C1 segment of cervical spinal cord (tissue), 14 donors: ENCODE measurements around the gene RNF130.

ENCODE experiments used
- DNase-seq, 14 donors: peaks; one replicate each; lab custom pipeline; 2025; lab: John Stamatoyannopoulos, UW

RNF130 gene, protein sequence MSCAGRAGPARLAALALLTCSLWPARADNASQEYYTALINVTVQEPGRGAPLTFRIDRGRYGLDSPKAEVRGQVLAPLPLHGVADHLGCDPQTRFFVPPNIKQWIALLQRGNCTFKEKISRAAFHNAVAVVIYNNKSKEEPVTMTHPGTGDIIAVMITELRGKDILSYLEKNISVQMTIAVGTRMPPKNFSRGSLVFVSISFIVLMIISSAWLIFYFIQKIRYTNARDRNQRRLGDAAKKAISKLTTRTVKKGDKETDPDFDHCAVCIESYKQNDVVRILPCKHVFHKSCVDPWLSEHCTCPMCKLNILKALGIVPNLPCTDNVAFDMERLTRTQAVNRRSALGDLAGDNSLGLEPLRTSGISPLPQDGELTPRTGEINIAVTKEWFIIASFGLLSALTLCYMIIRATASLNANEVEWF

DNA sequence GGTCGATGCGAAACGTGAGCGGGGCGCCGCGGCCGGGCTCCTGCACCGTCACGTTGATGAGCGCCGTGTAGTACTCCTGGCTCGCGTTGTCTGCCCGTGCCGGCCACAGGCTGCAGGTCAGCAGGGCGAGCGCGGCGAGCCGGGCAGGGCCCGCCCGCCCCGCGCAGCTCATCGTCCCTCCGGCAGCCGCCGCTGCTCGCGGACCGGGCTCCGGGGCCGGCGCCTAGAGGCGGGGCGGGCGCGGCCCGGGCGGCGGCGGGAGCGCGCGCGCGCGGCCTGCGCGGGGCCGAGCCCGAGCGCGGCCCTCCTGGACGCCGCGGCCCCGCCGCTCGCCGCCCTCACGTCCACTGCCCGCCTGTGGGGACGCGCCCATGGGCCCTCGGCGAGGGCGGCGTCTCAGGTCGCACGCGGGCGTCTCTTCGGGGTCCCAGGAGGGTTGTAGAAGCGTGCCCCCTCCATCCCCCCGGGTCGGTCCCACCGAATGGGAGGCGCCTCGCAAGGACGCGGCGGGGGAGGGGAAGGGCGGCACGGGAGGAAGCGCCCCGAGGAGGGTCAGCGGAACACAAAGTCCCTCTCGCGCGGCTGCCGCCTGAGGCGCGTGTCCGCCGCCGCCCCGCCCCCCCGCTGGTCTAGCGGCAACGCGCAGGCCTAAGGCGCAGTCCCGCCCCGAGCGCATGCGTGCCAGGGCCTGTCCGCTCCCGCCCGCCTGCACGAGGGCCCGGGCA lies at the start of gene RNF130:
Gene RNF130 (minus strand): TSS at position 229 of the 725 bp plus-strand sequence. CDS start 57 bp downstream, at position 172.
- DNase-seq, result peak; percentile 25 to 96 (median 86)

DNA sequence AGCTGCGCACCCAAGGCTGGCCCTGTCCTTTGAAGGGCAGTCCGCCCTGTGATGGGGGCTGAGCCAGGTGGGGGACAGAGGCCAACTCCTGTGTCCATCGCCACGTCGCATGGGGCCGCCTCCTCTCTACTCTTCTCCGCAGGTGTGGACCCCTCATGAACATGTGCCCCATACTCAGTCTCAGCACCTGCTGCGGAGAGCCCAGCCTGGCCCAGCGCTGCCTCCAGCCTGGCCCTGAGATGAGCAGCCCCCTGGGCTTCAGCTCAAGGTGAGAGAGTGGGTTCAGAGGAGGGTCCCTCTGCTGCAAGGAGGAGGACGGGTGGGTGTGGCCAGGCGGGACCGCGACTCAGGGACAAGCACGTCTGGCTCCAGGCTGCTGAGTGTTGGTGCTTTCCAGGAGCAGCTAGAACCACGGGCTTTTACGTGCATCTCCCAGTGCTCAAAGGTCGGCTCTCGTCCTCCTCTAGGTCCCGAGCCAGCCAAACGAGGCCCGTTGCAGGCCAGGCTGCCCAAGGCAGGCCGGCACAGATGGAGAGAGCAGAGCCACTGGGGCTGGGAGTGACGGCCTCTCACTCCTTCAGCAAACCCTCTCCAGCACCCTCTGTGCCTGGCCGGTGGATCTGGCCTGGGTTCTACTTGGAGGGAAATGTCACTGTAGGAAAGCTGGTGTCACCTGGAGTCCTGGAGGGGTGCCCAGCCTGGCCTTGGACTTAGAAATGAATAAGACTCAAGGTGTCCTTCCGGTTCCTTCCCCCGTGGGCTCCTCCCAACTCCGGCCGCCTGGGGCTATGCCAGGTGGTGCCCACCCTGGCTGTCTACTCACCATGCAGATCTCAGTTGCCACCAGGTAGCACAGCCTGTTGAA lies 48.9 kb upstream of the RNF130 start:
- DNase-seq, result peak in 1 of 14 donors; percentile 93

DNA sequence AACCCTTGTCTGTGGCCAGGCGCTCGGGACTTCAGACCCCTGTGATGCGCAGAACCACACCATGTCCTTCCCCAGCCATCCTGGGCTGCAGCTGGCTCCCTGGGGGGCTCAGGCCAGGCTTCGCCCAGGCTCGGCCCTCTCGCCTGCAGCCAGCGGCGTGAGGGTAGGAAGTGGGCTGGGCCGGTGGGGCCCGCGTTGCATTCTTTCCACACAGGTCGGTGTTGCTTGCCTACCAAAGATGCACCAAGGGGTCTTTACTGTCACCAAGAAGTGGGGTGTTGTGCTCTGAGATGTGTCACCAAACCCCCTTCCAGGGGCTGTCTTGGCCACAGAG lies 48.3 kb upstream of the RNF130 start:
- no peak for DNase-seq

DNA sequence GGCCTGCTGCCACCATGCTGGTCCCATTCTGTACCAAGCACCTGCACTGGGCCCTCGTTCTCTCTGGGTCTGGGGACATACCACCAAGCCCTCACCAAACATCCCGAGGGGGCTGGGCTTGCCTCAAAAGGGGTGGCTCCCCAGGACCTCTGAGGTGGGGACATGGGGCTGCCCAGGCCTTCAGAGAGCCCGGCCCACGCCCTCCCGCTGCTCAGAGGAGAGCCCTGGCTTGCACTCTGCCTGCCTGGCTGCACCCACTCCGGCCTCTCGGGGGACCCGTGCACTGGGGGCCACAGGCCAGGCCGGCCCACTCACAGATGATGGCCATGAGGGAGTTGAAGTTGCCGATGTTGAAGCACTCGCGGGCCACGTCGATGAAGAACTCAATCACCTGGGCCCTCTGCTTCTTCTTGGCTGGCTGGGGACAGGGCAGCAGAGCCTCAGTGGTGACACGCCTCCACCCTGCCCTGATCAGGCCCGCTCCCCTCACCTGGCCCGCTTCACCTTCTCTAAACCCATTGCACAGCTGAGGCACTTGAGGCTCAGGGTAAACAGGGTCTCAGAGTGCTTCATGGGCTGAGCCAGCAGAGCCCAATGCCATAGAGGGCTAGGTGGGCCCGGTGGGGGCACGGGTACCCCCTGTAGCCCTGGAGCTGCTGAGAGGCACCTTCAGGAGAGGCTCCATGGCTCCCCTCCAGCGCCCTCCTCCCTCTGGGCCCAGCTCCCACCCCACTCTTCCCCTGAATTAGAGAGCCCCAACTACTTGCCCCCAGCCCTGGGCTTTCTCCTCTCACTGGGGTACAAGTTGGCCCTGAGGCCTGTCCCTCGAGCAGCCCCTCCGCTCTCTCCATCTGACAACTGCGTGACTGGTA lies 47.7 kb upstream of the RNF130 start:
- no peak for DNase-seq

DNA sequence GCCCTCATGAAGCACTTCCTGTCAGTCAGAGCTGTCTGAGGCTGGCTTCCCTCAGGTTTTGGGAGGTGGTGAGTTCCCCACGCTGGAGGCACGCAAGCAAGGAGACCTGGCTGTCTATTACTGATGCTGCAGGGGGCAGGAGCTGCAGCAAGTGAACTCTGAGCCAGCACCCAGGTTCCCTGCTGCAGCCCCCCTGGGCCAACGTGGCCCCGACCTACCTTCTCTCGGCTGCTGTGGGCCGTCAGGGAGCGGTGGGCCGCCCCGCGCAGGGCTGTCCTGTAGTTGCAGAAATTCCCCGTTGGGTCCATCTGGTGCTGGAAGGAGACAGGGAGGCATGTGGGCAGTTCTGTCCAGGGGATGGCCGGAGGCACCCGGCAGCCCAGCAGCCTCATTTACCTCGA lies 46.8 kb upstream of the RNF130 start:
- DNase-seq, result no peak

DNA sequence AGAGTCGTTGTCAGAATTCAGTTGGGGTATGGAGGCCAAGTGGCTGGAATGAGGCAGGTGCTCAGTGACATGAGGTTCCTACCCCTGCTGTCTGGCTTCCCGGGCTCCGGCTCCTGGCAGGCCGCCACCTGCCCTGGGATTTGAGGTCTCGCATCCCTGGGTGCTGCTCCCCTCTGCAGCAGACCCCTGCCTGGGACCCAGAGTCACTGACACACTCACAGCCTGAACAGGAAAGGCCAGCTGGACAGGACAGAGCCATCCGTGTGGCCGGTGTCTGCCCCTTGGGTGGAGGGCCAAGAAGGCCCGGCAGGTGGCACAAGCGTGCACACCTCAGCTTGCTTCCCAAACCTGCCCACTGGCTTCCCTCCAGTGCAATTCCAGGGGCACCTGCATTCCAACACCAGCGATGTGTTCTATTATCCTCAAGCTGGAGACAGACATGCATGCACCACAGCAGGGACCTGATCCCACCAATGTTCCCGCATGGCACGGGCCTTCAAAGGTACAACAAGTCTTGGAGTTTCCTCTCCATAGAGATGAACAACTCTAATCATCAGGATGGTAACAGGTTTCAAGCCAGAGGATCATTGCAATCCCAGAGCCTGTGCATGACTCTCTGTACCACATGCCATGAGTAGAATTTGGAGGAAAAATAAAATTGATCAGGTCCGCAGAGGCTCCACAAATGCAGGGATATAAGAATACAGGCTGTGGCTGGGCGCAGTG lies 45.6 kb upstream of the RNF130 start:
- peak in 1 of 14 donors; percentile 64 for DNase-seq

DNA sequence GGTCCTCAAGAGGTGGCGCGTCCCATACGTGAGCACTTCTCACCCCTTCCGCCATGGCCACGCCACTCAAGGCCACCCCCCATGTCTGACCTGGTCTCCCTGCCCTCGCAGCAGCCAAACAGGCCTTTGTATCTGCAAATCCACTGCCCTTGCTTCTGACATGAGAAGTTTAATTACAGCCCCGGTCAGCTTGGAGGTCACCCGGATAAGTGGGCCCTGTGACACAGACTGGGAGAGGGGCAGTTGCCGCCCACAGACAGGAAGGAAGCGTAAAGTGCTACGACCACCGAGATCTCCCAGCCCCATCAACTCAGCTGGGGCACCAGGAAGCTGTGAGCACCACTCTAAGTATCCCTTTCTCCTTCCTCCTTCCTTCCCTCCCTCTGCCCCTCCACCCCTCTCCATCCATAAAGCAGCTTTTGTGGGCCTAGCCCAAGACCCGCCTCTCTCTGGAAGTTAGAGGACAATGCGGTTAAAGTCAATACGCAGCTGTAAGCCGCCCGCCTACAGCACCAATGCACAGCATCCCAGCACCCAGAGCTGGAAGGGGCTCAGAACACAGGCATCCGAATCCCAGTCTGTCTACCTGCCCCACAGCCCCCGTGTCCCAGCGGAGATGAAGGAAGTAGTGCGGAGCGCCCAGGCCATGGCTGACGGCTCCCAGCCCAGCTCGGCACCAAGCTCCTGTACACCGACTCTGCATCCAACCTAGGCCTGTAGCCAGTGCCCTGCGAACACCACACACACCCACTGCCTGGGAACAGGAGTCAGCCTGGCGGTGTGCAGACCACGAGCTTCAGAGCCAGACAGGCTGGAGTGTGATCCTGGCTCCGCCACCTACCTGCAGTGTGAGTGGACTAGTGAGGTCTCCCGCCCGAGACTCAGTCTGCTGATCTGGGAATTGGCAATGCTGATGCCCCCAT lies 44.8 kb upstream of the RNF130 start:
- DNase-seq, result peak in 1 of 14 donors; percentile 62

DNA sequence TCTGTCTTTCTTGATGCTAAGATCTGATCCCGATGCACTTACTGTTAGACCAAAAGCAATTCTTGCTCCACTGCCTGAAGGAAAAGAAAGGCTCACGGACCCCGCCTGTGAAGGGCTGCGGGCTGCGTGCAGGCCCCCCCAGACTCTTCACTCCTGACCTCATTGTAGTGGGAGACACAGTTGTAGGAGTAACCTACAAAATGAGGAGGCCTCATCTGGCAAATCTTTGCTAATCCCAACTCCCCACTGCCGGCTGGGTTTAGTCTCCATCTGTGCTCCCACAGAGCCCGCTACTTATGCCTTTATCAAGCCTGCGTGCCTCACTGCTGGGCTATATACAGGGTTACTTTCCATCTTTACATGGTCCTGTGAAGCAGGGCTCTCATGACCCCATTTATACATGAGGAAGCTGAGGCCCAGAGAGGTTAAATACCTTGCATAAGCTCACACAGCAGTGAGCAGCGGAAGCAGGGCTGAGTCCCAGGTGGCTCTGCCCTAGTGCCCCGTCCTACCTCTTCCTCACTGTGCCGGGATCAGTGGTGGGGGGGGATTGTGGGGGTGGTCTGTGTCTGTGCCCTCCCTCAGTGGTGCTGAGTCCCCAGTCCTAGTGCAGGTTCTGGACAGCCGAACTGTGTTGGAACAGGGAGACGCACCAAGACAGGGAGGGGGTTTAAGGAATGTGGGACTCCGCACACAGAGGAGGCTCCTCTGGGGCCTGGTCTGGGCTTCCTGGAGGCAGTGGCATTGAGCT lies 43.9 kb upstream of the RNF130 start:
- DNase-seq, result no peak

DNA sequence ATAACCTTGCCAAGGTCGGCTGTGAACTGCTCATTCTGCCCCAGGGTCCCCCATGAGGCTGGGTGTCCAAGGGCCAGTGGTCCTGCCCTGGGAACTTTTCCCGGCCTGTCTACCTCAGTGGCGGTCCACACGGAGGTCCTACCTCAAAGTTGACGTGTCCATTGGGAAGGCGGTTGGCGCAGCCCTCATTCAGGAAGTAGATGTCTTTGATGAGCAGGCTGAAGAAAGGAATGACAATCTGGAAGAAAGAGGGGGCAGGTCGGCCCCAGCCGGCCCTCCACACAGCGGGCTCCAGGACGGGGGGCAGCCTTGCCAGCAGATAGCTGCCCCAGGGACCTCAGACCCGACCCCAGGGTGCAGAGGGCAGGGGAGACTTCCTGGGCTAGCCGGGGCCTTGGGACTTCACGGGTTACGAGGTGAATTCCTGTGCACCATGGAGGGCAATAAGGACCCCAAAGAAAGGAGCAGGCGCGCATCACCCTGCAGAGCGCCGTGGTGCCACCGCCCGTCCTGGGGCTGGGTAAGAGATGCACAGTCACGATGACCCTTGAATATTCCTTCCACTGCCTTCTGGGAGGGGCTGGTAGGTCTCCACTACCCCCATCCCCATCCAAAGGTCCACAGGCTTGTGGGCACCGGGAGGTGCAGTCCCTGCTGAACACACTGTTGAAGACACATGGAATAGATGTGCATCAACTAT lies 42.9 kb upstream of the RNF130 start:
- DNase-seq, result no peak

DNA sequence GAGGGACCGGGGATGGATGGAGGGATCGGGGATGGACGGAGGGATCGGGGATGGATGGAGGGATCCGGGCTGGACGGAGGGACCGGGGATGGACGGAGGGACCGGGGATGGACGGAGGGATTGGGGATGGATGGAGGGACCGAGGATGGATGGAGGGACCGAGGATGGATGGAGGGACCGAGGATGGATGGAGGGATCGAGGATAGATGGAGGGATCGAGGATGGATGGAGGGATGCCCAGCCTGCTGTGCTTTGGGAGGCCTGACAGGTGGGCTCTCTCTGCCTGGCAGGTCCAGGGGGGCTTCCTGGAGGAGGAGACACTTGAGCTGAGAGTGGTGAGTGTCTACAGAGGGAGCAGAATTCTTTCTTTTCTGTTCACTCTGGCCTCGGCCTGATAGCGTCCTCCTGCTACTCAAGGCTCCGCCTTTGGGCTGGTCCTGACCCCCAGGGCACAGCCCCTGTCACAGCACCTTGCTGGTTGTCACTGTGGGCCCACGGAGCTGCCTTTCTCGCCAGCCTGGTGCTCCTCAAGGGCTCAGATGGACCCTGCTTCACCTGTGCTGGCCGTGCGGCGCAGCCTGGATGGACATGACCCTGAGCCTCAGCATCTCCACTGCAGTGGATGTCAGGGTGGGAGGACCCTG lies 42.2 kb upstream of the RNF130 start:
- no peak for DNase-seq

DNA sequence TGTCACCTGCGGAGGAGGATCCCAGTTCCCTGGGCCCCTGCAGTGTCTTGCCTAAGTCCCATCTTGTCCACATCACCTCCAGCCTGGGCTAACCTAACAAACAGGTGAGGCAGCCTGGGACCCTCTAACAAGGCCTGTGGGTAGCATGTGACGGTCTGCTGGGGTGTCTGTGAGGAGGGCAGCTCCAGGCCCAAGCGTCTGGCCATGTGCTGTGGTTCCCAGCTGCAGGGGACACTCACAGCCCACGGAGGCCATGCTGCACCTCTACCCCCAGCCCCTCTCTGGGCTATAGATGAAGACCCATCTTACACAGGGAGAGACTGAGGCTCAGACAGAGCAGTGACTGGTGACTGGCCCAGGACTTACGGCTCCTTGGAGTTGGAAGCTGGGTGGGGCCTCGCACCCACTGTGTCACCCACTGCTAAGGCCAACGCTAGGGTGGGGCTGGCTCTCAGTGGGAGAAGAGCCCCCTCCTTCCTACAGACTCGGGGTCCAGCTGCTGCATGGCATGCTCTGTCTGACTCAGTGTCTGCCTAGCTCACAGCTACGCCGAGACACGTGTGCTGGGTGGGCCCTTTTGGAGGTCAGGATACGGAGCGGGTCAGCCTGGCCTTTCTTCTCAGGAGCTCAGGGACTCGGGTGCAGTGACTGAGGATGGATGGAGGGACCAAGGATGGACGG lies 40.8 kb upstream of the RNF130 start:
- no peak for DNase-seq

DNA sequence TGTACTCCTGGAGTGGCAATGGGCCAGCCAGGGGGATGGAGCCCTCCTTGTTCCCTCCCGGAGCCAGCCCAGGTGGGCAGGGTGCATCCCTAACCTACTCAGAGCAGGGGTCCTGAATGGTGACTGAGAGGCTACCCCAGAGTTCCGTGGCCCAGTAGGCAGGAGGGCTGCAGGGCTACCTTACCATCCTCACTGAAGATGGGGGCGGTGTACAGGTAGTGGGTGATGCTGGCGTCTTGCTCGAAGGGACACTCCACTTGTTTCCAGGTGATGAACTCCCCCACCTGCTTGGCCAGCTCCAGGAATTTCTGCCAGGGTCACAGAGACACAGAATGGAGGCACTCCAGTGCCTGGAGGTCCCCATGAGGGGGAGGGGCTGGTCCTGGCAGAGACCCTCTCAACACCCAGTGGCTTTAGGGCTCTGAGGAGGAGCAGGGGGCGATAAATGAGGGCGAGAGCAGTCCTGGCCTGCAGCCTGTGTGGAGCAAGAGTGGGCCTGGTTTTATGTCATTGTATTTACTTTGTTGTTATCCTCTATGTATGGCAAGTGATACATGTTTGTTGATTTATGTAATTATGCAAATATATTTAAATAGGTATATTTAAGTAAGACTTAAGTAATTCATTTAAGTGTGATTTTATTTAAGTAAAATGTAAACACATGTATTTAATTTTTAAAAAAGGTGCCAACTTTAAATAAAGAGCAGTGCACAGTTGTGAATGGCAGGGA lies 39.9 kb upstream of the RNF130 start:
- no peak for DNase-seq

DNA sequence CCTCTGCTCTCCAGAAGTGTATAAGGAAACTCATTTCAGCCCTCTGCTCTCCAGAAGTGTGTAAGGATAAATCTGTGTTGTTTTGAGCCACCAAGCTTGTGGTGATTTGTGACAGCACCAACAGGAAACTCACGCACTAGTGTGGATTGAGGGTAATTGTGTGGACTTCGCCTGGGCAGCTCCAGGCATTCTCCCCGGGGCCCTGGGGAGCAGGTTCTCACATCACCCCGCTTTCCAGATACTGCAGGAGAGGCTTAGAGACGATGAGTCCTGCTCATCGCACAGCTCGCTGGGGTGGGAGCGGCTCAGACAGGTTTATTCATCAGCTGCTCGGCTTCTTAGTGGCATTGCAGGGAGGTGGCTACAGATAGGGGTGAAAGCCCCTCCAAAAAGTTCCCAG lies 38.4 kb upstream of the RNF130 start:
- no peak for DNase-seq

DNA sequence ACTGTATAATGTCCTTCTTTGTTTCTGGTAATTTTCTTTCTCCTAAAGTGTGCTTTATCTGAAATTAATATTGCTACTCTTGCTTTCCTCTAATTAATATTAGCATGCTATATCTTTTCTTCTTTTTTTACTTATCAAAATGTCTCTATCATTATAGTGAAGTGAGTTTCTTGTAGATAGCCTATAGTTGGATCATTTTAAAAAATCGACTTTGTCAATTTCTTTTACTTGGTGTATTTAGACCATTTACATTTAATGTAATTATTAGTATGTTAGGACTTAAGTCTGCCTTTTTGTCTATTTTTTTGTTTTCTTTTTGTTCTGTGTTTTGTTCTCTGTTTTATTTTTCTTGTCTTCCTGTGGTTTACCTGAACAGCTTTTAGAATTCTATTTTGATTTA lies 35.4 kb upstream of the RNF130 start:
- no peak for DNase-seq

DNA sequence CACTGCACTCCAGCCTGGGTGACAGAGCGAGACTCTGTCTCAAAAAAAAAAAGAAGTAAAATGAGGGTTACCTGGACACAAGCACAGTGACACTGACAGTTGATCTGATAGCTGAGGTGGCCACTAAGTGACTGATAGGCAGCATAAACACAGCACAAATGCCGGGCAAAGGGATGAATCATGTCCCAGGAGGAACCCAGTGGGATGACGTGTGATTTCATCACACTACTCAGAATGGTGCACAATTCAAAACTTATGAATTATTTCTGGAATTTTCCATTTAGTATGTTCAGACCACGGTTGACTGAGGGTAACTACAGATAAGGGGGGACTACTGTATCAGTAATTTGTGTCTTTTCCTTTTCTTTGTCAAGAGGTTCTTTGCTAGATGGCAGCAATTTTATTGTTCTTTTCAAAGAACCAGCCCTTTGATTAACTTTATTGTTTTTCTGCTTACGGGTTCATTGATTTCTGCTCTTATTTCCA lies 34.3 kb upstream of the RNF130 start:
- DNase-seq, result no peak

DNA sequence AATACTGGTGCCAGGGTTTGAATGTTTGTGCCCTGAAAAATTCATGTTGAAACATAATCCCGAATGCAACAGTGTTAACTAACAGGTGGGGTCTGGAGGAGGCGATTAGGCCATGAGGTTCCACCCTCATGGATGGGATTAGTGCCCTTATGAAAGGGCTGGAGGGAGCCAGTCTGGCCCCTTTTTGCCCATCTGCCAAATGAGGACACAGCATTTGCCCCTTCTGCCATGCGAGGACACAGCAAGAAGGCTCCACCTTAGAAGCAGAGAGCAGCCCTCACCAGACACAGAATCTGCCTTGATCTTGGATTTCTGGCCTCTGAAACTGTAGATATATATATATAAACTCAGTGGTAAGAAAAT lies 32.6 kb upstream of the RNF130 start:
- no peak for DNase-seq
